Stimulated activated CD8-positive, alpha-beta memory T cell treated with anti-CD3 and anti-CD28 coated beads, Interleukin-12 subunit alpha, Interleukin-12 subunit beta, amount 100 ng/mL, for 1 hour (primary cell): ENCODE measurements around the gene WDFY4.

Experiments
- DNase-seq: peaks from one replicate; pipeline ENCODE4 v3.0.0-alpha.2; 2020; ENCODE audit warnings: low read depth

Gene WDFY4

GRCh38 chr10:48907730-48908129 is 223.1 kb downstream of the WDFY4 start:
- no peak for DNase-seq

DNA sequence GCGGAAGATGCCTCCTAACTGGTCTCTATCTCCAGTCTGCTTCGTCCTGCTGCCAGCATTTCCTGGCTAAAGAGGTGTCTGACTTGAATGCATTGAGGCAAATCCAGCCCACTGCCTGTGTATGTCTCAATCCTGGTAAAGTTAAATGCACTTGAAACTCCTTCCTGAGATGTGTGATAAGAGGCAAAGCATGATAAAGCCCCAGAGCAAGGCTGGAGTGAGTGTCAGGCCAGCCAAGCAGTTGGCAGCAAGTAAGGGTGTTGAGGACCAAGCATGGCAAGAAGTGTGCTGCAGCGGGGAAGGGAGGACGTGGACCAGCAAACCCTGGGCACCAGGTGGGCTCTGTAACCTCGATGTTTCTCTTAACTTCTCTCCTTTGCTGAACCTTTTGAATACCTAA is 225.9 kb downstream of the WDFY4 start:
- no peak for DNase-seq

GRCh38 chr10:48913674-48914073 is 229.0 kb downstream of the WDFY4 start:
- no peak for DNase-seq

- no peak for DNase-seq
These were observed 239.1 kb downstream of the WDFY4 start for GRCh38 chr10:48923748-48924147.

DNA sequence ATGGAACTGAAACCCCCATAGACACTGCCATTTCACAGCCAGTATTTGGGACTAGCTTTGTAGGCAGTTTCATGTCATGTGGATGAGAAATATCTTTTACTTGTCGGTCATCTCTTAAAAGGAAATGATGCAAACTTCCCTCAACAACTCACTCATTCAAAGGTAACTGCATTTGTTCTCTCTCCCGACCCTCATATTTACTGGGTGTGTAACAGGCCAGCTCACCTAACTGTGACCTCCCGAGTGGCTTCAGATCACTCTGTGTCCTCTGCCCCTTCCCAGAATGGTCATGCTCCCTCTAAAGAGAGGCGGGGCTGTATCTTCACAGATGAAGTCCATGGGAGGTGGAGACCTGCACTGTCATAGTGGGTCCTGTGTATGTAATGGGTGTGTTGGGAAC is 240.3 kb downstream of the WDFY4 start:
- no peak for DNase-seq

DNA sequence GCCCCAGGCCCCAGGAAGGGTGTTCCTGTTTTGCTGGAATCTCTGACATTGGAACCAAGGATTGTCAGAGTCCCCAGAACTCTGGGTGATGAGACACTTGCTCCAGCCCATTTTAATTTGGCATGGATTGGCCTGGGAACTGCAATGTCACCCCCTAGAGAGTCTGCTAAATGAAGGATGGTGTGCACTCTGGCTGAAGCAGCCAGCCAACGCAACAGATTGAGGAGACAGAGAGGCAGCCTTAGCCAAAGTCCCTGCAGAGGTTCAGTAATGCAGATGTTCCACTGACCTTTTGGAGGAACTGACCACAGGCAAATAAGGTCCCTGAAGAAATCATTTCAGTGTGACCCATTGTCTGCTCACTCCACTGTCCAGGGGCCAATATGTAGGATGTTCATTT is 241.6 kb downstream of the WDFY4 start:
- no peak for DNase-seq

GRCh38 chr10:48926764-48927540 is 242.3 kb downstream of the WDFY4 start:
- no peak for DNase-seq

- DNase-seq, result no peak
These were observed 244.8 kb downstream of the WDFY4 start for GRCh38 chr10:48929413-48929990.

- DNase-seq, result no peak
These were observed 246.5 kb downstream of the WDFY4 start for GRCh38 chr10:48931188-48931587.

- no peak for DNase-seq
These were observed 248.4 kb downstream of the WDFY4 start for GRCh38 chr10:48932831-48933664.

GRCh38 chr10:48934672-48935501 is 250.2 kb downstream of the WDFY4 start:
- no peak for DNase-seq

DNA sequence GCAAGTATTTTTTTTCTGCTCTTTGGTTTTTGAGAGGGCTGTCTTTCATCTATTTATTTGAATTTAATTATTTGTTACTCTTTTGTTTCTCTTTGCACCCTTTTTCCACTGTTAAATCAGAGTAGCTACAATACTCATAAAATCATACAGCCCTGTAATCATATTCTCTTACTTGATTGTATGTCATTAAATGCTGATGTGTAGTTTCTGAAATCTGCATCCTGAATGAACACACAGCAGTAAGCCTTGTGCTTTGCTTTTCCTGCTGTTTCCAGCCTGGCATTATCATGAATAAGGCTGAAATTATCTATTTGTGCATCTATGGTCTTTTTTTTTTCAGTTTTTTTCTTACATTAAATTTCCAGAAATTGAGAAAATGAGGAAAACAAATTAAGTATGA is 250.9 kb downstream of the WDFY4 start:
- no peak for DNase-seq

- DNase-seq, result no peak
These were observed 253.1 kb downstream of the WDFY4 start for GRCh38 chr10:48937796-48938195.

- DNase-seq, result no peak
These were observed 253.6 kb downstream of the WDFY4 start for GRCh38 chr10:48938281-48938680.

DNA sequence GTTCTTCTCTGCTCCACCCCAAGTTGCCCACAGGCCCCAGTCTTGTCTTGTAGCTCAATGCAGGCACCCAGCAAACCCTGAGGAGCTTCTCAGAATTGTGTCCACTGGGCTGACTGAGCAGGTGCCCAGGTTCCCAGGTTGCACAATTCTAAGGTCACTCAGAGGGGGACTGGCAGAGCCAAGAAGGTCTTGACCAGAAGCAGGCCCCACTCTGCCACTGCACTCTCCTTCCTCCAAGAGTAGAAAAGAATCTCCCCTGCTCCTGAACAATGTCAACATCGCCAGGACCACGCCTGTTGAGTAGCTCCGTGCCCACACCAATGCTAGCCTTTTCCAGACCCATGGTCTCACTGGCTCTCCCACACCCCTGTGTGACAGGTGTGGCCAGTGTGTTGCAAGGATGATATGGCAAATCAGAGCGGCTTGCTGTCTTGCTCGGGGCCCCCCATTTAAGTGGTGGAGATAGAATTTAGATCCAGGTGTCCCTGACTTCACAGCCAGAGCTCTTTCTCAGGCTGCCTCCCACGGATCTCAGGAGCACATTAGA is 254.4 kb downstream of the WDFY4 start:
- no peak for DNase-seq

DNA sequence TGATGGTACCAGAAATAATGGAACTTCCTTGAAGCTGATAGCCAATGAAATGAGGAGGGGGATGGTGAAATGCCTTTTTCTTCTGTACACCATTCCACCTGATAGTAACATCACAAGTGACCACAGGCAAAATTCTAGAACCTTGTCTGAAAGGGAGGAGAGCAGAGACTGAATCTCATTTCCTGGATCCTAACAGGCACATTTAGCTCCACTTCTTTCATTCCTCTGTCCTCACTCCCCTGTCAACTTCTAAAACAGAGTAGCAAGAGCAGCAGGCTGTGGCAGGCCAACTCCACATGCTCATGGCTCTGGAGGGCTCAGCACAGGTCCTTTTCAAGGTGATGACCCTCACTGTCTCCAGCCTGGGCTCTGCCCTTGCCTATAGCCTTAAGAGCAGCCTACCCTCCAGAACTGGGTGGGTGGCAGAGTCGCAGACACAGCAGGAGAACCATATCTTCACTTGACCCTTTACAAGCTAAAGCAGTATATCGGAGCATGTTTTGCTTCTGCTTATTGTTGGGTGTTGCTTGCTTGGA is 255.2 kb downstream of the WDFY4 start, which contains the start of gene LRRC18:
Gene LRRC18 (minus strand): TSS at position 51 of the 536 bp plus-strand sequence. CDS start 25,685 bp downstream, outside the sequence.
- no peak for DNase-seq

DNA sequence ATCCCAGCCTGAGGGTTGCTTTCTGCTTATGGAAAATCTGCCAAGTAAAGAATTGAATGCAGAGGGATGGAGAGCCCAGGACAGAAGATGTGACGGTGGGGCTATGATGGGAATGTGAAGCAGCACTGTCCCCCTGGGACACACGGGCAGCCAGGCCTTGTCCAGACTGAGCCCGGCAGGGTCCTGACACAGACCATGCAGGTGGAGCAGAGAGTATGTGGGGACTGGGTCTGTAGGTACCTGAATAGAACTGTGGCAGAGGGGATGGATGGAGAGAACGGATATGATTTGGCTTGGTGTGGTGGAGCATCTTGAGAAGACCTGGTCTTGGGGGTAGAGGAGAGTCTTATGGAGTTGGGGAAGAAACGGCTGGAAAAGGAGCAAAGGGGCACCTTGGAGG is 255.7 kb downstream of the WDFY4 start:
- DNase-seq, result no peak

DNA sequence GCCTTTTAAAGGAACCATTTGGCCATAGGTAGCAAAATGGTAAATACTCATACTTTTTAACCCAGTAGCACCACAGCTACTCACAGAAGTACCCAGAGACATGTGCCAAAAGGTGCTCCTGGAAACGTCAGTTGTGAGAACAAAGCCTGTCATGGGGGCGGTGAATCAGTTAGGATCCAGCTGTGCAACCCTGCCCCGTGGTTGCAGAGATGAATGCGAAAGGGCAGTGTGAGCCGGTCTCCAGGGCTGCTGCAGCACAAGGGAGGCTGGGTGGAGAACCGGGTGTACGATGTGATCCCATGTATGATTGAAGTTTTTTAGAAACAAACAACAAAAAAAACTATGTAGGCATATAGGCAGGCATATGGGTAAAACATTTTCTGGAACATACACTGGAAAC is 256.3 kb downstream of the WDFY4 start:
- no peak for DNase-seq

GRCh38 chr10:48941427-48942075 is 256.9 kb downstream of the WDFY4 start:
- DNase-seq, result no peak

DNA sequence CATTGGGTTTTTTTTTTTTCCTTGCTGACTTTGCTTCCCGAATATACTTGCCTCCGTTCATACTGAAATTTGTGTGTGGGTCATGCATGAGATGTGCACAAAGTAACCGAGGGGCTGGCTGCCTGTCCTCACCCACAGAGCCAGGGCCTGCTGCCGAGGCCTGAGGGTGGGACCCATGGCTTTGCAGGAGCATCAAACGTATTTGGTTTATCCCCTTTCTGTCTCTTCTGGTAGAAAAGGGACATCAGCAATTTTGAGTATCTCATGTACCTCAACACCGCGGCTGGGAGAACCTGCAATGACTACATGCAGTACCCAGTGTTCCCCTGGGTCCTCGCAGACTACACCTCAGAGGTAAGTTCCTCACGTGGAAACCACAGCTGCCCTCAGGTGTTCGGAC is 258.4 kb downstream of the WDFY4 start:
- DNase-seq, result no peak

GRCh38 chr10:48944171-48944570 is 259.5 kb downstream of the WDFY4 start:
- no peak for DNase-seq
